ENCODE data around the gene KIAA0232. TPM values are rescaled to one million over a fixed set of nuclear protein-coding genes. Genes with fewer than 3 reads are reported as not detected.

Gene KIAA0232
- total and polyA plus RNA-seq, 10 of the 15 experiments (the other 5 are each of a cell fraction or from before 2014, with no cell fraction given) = 2.8 to 15.1 (median 10.8) TPM

DNA sequence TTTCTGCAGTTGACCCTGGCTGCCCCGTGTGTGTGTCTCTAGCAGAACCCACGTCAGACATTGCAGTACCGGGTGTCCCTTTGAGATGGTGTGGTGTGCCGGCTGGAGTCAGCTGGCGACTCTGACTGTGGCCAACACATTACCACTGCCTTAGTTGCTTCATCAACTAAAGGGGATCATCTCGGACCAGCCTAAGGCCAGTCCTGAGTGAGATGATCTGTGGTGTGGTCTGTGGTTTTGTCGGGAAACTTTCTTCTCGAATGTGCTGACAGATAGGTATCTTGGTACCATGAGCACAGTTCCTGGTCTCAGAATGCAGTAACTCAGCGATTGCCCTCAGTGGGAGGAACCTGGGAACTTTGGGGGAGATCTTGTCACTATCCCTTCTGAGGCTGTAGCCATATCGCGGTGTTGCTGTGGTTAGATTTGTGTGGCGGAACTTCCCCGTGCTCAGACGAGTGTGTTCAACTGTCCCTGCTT lies 142.9 kb downstream of the KIAA0232 start:
- ChIA-PET CTCF (interaction anchor here (1.2 to 1.3 kb wide), 2 partner anchors 12 to 14 kb away, joined by 3 to 4 read pairs; no protein-coding TSS in a partner anchor), POLR2A (no interaction called here), RAD21 (ENCODE audit: unreplicated experiment) (no interaction called here), SMC1A (ENCODE audit: uncharacterized antibody, unreplicated experiment) (interaction anchor here (1.1 kb wide), 1 partner anchor 145 kb away, joined by 3 read pairs; no protein-coding TSS in a partner anchor)
- ATAC-seq (peak; percentile 54), FAIRE-seq (peak; percentile 57), DNase-seq (ENCODE audit: low read depth, low spot score) (no peak)
- peaks cover 2% of the 10 kb centered on the region for H3K79me2 ChIP-seq (ENCODE audit: control insufficient read depth, insufficient read depth, low read length)
- peaks cover 8% of the 10 kb centered on the region for H4K20me1 ChIP-seq (ENCODE audit: control insufficient read depth, insufficient read depth)
- H3K27me3 ChIP-seq (replicated peaks in 1 of 2; ENCODE audit: control insufficient read depth in 2 of 2, insufficient read depth in 2 of 2, low read length in 1 of 2) = no peaks in the 10 kb centered on the region
- H2AFZ ChIP-seq (ENCODE audit: control insufficient read depth, low read depth, low read length) = no peak overlapping the region
- no peak overlapping the region for H3K27ac ChIP-seq (ENCODE audit: control insufficient read depth, insufficient read depth)
- intact Hi-C loops (cut with micrococcal nuclease; ENCODE audit: unreplicated experiment) = no loop called here
- no peak for TF ChIP-seq ETV6 (conservative IDR thresholded peaks at IDR 0.05 in 1 of 2, IDR thresholded peaks at IDR 0.05 in 1 of 2; ENCODE audit: borderline replicate concordance in 1 of 2, low read depth in 1 of 2)
- no peak for TF ChIP-seq SMARCA5 (IDR thresholded peaks at IDR 0.05)
- peak; percentile 61; the same call in 1 of the 2 replicates for TF ChIP-seq RUNX3 (IDR thresholded peaks at IDR 0.05; ENCODE audit: low read length)
- no peaks in the 10 kb centered on the region; the same call in 2 of the 3 replicates for H3K9me3 ChIP-seq (replicated peaks; ENCODE audit: control insufficient read depth, insufficient read depth, low read length)
- H3K4me3 ChIP-seq = no peak overlapping the region
- no peak overlapping the region for H3K9ac ChIP-seq (ENCODE audit: control insufficient read depth, insufficient read depth, low read length)
- BruUV-seq (replicated peaks) = no TSS peak
- in situ Hi-C loops (cut with MboI) = no loop called here
- peaks cover 7 to 10% of the 10 kb centered on the region in 2 experiments; a peak in 3 of 4 replicates for H3K36me3 ChIP-seq (ENCODE audit: control insufficient read depth in 2 of 2, insufficient read depth in 2 of 2, low read length in 1 of 2)
- WGBS (ENCODE audit: insufficient coverage, insufficient replicate concordance, low lambda C conversion rate, missing lambda C conversion rate) = 71% methylated on average over 14 of the region's 14 CpGs
- no peak overlapping the region for H3K4me2 ChIP-seq (ENCODE audit: control insufficient read depth, insufficient read depth)
- peaks cover 11% of the 10 kb centered on the region for H3K4me1 ChIP-seq (ENCODE audit: control insufficient read depth, insufficient read depth, low read length)

DNA sequence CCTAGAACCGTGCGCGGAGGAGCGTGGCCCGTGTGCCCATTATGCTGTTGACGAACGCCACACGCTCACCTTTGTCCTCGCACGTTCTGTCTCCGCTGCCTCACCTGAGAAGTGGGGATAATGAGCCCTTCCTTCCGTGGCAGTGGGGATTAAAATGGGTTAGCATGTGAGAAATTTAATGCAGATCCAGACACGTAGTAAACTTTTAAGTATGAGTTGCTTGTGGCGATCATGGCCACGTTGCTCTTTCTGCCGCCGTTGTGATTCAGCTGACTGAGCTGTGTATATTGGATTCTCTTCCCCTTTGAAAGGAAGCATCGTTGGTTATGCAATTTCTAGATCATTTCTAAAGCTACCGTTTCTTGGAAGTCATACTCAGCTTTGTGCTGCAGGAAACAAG lies 143.6 kb downstream of the KIAA0232 start:
- no TSS peak for BruUV-seq (replicated peaks)
- Histone ChIP-seq H3K36me3 (ENCODE audit: control insufficient read depth in 2 of 2, insufficient read depth in 2 of 2, low read length in 1 of 2) (peaks cover 7 to 10% of the 10 kb centered on the region in 2 experiments; a peak in 3 of 4 replicates), H3K27me3 (replicated peaks in 1 of 2; ENCODE audit: control insufficient read depth in 2 of 2, insufficient read depth in 2 of 2, low read length in 1 of 2) (no peaks in the 10 kb centered on the region), H3K4me1 (ENCODE audit: control insufficient read depth, insufficient read depth, low read length) (peaks cover 11% of the 10 kb centered on the region), H3K9me3 (replicated peaks; ENCODE audit: control insufficient read depth, insufficient read depth, low read length) (no peaks in the 10 kb centered on the region; the same call in 2 of the 3 replicates), H3K79me2 (ENCODE audit: control insufficient read depth, insufficient read depth, low read length) (peaks cover 2% of the 10 kb centered on the region), H3K27ac (ENCODE audit: control insufficient read depth, insufficient read depth) (no peak overlapping the region), H3K9ac (ENCODE audit: control insufficient read depth, insufficient read depth, low read length) (no peak overlapping the region), H4K20me1 (ENCODE audit: control insufficient read depth, insufficient read depth) (peaks cover 8% of the 10 kb centered on the region), H3K4me2 (ENCODE audit: control insufficient read depth, insufficient read depth) (no peak overlapping the region), H3K4me3 (no peak overlapping the region), H2AFZ (ENCODE audit: control insufficient read depth, low read depth, low read length) (no peak overlapping the region)
- no peak for TF ChIP-seq CBX5 (IDR thresholded peaks at IDR 0.05; ENCODE audit: low read depth)
- TF ChIP-seq, protein P1, sequence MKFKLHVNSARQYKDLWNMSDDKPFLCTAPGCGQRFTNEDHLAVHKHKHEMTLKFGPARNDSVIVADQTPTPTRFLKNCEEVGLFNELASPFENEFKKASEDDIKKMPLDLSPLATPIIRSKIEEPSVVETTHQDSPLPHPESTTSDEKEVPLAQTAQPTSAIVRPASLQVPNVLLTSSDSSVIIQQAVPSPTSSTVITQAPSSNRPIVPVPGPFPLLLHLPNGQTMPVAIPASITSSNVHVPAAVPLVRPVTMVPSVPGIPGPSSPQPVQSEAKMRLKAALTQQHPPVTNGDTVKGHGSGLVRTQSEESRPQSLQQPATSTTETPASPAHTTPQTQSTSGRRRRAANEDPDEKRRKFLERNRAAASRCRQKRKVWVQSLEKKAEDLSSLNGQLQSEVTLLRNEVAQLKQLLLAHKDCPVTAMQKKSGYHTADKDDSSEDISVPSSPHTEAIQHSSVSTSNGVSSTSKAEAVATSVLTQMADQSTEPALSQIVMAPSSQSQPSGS (IDR thresholded peaks at IDR 0.05; ENCODE audit: low read length) = no peak
- in situ Hi-C loops (cut with MboI) (no loop called here), intact Hi-C loops (cut with micrococcal nuclease; ENCODE audit: unreplicated experiment) (no loop called here)
- ATAC-seq (no peak), FAIRE-seq (no peak), DNase-seq (ENCODE audit: low read depth, low spot score) (no peak)
- ChIA-PET POLR2A (no interaction called here), RAD21 (ENCODE audit: unreplicated experiment) (no interaction called here), CTCF (interaction anchor here (1.2 to 1.3 kb wide), 2 partner anchors 12 to 14 kb away, joined by 3 to 4 read pairs; no protein-coding TSS in a partner anchor), SMC1A (ENCODE audit: uncharacterized antibody, unreplicated experiment) (interaction anchor here (1.1 to 1.5 kb wide), 2 partner anchors 67 to 144 kb away, joined by 3 to 4 read pairs; no protein-coding TSS in a partner anchor)
- WGBS (ENCODE audit: insufficient coverage, insufficient replicate concordance, low lambda C conversion rate, missing lambda C conversion rate) = 92% methylated on average over 19 of the region's 19 CpGs

All from GM12878 (cell line).